G401 (cell line): ENCODE results near the gene RBM15. TPM values are rescaled to one million over a fixed set of nuclear protein-coding genes. Genes with fewer than 3 reads are reported as not detected.

ENCODE experiments used
- DNase-seq: peaks from one replicate; pipeline ENCODE4 v3.0.0-alpha.2; 2015; ENCODE audit warnings: low spot score
- in situ Hi-C: cut with HindIII; loops from 2 replicates; pipeline ENCODE4 v1.10.0; 2016; ENCODE audit warnings: low sequenced_read_pairs, mixed read lengths
- total RNA-seq: library from RNA; depleted of rRNA; stranded (reverse); fragments of >200 nt; shearing (Covaris generic); gene quantifications from 2 replicates; pipeline ENCODE4 v1.2.3, GENCODE V29; 2014; rRNA removed

Gene RBM15
- 27.7 and 36.3 TPM in 2 replicates for total RNA-seq

GRCh38 chr1:110338886-110339406, at the start of gene RBM15:
Gene RBM15, plus strand, starts transcription at chr1:110339377. Its CDS starts 29 bp downstream, at chr1:110339406.
- in situ Hi-C loops: no loop called here
- peak; percentile 100 for DNase-seq

DNA sequence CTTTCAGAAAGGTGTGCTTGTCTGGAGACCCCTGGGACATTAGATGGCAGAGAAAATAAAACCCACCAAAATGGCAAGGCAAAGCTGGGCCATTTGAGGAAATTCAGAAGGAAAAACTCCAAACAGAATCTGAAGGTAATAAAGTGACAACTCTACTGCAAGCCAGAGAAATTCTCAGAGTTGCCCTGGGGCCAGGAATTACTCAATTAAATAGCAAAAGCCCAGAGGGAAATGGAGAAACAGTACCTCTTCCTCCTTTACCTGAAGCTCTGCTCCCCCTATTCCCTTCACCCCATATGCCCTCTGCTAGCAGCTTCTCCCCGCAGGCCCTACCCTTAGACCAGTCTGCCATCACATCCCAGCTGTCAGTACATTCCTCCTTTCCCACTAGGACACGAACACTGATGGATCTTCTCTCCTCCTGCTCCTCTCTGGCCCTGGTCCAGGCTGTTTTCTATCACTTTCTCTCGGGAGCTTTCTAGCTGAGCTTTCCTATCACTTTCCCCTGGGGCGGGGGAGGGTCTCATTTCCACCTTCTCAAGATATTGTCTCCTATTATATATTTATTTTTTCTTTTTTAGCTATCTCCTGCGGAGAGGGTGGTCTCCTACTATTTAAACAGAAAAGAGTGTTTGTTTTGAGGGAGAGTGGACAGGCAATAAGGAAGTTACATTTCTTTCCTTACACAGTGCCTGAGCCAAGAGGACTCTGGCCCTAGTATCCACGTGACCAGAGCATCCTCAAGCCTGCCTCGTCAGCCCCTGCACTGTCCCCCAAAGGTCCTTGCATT, 47.7 kb upstream of the RBM15 start:
- in situ Hi-C loops: no loop called here

DNA sequence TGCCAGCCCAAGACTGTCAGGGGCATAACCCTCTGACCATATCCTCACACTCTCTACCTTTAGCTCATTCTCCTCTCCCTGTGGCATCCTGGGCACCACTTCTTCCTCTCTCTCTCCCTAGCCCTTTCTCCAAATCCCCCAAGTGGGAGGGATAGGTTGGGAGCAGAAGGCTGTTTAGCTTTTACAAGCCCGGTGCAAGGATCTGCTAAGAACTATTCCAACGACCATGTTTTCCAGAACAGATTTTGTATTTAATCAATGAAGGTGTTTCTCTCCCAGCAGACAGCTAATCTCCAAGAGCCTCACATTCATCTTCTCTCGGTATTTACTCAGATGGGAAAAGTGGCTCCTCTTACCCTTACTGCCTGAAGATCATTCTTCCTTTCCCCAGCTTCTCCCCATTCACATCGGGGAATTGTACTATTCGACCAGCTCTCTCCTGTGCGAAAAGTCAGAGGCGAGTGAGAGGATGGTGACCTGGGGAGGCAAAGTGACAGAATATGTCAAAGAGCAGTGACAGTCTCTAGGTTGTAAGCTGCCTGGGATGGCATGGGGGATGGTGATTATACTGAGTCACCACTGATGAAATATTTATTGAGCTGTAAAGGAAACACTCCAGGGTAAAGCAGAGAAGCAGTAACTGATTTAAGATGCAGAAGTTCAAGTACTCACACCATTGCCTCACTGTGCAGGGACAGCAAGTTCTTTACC, 47.0 kb upstream of the RBM15 start:
- no peak for DNase-seq
- in situ Hi-C loops: no loop called here

More for the DNA sequence above, 47.7 kb upstream of the RBM15 start:
- no peak for DNase-seq

DNA sequence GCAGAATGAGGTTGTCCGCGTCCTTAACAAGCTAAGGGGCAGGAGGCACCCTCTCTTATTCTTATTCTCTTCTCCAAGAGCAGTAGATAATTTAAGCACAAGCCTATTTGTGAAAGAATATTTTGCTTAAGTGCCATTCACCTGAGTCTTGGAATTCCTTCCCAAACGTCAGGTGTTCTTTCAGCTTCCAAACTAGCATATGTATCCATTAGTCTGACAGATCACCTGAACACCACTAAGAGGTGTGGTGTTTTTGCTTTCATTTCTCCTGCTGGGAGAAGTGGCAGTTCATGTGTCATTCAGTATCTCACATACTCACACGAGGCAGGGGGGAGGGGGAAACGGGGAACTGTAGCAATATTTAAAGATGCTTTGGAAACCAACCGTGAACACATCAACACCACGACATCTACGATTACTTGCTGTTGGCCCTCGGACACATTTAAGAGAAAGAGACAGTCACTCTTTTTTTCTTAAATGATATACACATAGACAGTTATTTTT, 45.5 kb upstream of the RBM15 start:
- no peak for DNase-seq
- in situ Hi-C loops: no loop called here

- in situ Hi-C loops: no loop called here
- no peak for DNase-seq
Observed at GRCh38 chr1:110294308-110294707, 44.9 kb upstream of the RBM15 start.

DNA sequence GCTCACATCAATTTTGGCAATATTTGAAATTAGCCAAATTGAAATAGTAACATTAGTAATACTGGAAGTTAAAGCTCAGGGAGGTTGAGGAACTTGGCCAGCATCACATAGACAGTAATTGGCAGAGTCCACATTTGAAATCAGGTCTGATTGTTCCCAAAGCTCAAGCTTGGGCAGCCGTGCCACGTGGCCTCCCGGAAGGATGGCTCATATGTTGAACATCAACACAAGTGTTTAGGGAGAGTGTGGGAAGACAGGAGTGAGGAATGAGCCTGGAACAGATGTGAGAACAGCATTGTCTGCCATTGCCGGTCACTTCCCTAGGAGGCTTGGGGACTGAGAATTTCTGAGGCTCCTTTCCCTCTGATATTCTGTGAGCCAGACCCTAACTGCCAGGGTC, 40.2 kb upstream of the RBM15 start:
- no peak for DNase-seq
- in situ Hi-C loops: no loop called here

- in situ Hi-C loops: no loop called here
- DNase-seq: no peak
Observed at GRCh38 chr1:110300412-110301085, 38.6 kb upstream of the RBM15 start.

DNA sequence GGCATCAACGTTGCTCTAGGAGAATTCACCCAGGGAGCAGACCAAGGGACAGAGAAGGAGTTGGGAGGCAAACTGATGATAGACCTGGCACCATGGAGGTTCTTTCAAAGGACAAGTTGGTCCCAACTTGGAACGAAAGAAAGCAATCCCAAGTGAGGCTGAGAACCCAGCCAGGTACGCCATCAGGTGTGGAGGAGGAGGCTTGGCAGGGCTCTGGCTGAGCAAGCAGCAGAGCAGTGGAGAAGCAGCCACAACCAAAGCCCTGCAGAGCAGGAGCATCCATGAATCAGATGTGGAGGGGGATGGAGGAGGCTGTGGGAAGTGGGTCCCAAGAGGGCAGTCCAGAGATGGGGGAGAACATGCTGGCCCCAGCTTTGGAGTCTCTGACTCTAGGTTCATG, 36.3 kb upstream of the RBM15 start:
- DNase-seq: no peak
- in situ Hi-C loops: no loop called here

DNA sequence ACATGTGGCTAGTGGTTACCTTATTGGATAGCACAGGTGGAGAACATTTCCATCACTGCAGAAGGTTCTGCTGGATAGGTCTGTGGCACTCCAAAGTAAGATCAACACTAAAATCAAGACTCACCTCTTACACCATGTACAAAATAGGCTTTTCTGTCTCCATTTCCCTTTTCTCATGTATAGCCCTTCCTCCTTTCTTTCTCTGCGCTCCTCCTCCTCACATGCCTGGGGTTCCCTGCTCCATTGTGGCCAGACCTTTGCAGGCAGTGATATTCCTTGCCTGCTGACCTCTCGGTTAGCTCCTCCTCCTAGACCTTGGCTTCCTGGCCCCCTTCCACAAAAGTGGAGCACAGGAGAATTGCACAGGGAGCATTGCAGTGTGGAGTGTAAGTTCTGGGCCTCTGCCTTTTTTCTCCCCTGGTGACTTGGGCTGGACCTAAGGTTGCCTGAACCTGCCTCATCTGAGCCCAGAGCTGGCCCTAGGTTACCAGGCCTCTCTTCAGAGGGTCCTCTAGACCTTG, 33.2 kb upstream of the RBM15 start:
- in situ Hi-C loops: no loop called here
- DNase-seq: no peak

- in situ Hi-C loops: no loop called here
- DNase-seq: no peak
Observed at GRCh38 chr1:110307239-110307974, 31.8 kb upstream of the RBM15 start.

GRCh38 chr1:110308247-110308646, 30.9 kb upstream of the RBM15 start:
- in situ Hi-C loops: no loop called here
- no peak for DNase-seq

DNA sequence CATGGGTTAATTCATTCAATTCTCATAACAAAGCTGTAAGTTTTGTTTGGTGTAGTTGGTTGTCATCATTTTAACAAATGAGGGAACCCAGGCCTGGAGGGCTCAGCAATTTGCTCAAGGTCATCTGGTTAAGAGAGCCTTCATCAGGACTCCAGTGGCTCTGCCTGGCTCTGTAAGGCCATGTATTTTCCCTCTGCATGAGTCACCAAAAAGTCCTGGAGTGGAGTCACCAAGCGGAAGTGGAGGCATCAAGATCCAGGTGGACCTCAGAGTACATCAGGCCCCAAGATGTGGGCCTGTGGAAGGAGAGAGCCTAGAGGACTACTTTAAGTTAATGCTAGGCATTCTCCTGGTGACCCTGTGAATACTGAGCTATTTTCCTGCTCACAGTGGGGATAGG, 30.0 kb upstream of the RBM15 start:
- peak; percentile 37 for DNase-seq
- in situ Hi-C loops: no loop called here

DNA sequence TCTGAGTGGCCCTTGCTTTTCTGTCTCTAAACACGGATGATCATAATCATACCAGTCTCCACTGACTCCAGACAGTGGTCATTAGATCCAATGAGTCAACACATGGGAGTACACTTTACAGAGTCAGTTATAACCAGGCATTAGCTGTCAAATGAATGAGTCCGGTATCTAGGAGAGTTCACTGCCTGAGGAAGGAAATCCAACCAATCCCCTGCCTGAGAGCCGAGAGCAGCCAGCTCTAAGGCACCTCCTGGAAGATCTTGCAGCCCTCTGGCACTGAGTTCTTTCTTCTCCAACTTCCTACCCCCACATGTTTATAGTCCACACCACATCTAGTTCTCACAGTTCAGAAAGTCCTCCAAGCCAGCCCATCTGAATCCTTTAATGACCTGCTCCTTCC, 29.4 kb upstream of the RBM15 start:
- DNase-seq: no peak
- in situ Hi-C loops: no loop called here

GRCh38 chr1:110310300-110310699, 28.9 kb upstream of the RBM15 start:
- in situ Hi-C loops: no loop called here

GRCh38 chr1:110312188-110313121, 26.7 kb upstream of the RBM15 start:
- in situ Hi-C loops: no loop called here
- DNase-seq: peak; percentile 96

More at GRCh38 chr1:110310300-110310699, 28.9 kb upstream of the RBM15 start:
- DNase-seq: peak; percentile 71

DNA sequence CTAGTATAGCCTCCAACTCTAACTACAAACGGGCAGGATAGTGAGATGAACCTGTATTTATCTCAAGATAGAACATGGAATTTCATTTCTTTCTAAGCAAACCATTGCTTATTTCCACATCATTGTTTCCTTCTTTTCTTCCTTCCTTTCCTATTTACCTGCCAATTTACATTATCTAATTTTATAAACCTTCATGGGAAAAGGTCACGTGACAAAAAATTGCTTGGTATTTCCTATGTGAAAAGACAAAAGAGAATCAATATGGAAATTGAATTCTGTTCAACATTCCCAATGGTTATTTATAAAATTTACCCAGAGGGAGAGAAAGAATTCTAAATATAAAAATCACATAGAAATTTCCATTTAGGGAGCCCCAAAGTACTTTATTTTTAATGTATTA, 22.4 kb upstream of the RBM15 start:
- in situ Hi-C loops: no loop called here
- DNase-seq: no peak

- in situ Hi-C loops: no loop called here
- no peak for DNase-seq
Observed at GRCh38 chr1:110318046-110318445, 21.1 kb upstream of the RBM15 start.
